ENCODE results near the gene LRP11. TPM values are rescaled to one million over a fixed set of nuclear protein-coding genes. Genes with fewer than 3 reads are reported as not detected.

Gene LRP11
- total RNA-seq, 1 donor from 2014 or later: 38.3 TPM

DNA sequence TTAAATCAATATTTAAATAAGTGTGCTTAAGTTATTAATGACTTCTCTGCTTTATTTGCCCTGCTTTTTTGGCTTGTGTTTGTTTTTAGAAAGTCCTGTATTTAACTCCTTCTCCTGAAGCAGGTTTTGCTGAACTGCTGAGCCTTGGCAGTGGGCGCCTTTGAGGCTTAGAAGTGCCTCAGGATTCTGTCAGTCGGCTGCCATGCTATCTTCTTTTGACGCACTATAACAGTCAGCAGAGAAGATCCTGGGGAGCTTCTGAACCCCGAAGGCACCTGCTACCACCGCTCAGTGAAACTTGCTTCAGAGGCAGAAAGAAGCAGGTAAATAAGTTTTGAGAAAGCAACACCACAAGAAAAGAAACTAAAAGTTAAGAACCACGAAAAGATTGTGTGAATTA lies 92.2 kb downstream of the LRP11 start:
- ATAC-seq (no peak), DNase-seq (no peak)
- no peak overlapping the region for H3K27ac ChIP-seq
- intact Hi-C loops (cut with DNase I): no loop called here
- no peaks in the 10 kb centered on the region for H3K4me1 ChIP-seq
- no peak overlapping the region for H3K4me3 ChIP-seq
- no peaks in the 10 kb centered on the region for H3K27me3 ChIP-seq (ENCODE audit: low read depth)
- TF ChIP-seq, protein P1, sequence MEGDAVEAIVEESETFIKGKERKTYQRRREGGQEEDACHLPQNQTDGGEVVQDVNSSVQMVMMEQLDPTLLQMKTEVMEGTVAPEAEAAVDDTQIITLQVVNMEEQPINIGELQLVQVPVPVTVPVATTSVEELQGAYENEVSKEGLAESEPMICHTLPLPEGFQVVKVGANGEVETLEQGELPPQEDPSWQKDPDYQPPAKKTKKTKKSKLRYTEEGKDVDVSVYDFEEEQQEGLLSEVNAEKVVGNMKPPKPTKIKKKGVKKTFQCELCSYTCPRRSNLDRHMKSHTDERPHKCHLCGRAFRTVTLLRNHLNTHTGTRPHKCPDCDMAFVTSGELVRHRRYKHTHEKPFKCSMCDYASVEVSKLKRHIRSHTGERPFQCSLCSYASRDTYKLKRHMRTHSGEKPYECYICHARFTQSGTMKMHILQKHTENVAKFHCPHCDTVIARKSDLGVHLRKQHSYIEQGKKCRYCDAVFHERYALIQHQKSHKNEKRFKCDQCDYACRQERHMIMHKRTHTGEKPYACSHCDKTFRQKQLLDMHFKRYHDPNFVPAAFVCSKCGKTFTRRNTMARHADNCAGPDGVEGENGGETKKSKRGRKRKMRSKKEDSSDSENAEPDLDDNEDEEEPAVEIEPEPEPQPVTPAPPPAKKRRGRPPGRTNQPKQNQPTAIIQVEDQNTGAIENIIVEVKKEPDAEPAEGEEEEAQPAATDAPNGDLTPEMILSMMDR (IDR thresholded peaks at IDR 0.05): no peak
- no peaks in the 10 kb centered on the region for H3K9me3 ChIP-seq
- peaks cover 53% of the 10 kb centered on the region for H3K36me3 ChIP-seq

DNA sequence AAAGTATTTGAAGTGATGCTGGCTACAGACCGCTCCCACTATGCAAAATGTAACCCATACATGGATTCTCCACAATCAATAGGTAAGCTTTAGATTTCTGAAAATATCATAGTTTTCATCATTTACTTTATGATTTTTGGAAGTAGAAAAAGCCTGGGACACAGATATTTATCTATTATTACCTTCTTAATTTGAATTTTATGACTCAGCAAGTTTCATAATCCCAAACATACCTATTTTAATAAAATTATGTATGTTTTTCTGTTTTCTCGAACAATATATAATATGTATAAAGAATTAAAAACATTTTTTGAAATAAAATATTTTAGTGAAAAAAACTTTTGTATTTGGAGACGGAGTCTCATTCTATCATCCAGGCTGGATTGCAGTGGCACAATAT lies 93.0 kb downstream of the LRP11 start:
- no peaks in the 10 kb centered on the region for H3K9me3 ChIP-seq
- TF ChIP-seq, protein P1 (IDR thresholded peaks at IDR 0.05): no peak

DNA sequence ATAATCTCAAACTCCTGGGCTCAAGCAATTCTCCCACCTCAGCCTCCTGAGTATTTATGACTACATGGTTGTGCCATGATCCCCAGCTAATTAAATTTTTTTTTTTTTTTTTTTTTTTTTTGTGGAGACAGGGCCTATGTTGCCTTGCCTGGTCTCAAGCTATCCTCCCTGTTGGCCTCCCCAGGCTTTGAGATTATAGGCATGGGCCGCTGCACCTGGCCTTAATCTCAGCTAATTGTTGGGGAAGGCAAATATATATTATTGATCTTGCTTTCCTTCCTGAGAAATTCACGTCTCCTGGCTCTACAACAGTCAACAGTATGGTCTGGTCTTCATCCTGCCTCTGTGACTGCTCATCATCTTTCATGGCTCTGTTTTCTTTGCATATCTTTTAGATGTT lies 94.5 kb downstream of the LRP11 start:
- intact Hi-C loops (cut with DNase I): no loop called here
- DNase-seq: no peak
- H3K36me3 ChIP-seq: peaks cover 39% of the 10 kb centered on the region
- H3K4me1 ChIP-seq: no peaks in the 10 kb centered on the region
- no peak overlapping the region for H3K4me3 ChIP-seq
- no peaks in the 10 kb centered on the region for H3K9me3 ChIP-seq
- no peak for ATAC-seq
- H3K27ac ChIP-seq: no peak overlapping the region
- TF ChIP-seq, protein P1 (IDR thresholded peaks at IDR 0.05): no peak
- no peaks in the 10 kb centered on the region for H3K27me3 ChIP-seq (ENCODE audit: low read depth)

More for the DNA sequence above, 93.0 kb downstream of the LRP11 start:
- DNase-seq: no peak
- Histone ChIP-seq H3K4me1 (no peaks in the 10 kb centered on the region), H3K36me3 (peaks cover 49% of the 10 kb centered on the region), H3K27ac (no peak overlapping the region), H3K4me3 (no peak overlapping the region), H3K27me3 (ENCODE audit: low read depth) (no peaks in the 10 kb centered on the region)
- ATAC-seq: no peak
- intact Hi-C loops (cut with DNase I): no loop called here

Other genes with a start within 250 kb of the LRP11 start
- 13.3 TPM for gene KATNA1, start 215.6 kb downstream of the LRP11 start, total RNA-seq
- 30.7 TPM for gene LATS1, start 146.3 kb downstream of the LRP11 start, total RNA-seq
- gene NUP43, start 117.8 kb downstream of the LRP11 start, total RNA-seq: 22.0 TPM
- 63.7 TPM for gene PCMT1, start 114.6 kb downstream of the LRP11 start, total RNA-seq
- not detected for gene RAET1E, start 33.8 kb upstream of the LRP11 start, total RNA-seq
- 0.83 TPM for gene RAET1G, start 58.8 kb upstream of the LRP11 start, total RNA-seq
- gene ULBP2, start 77.7 kb upstream of the LRP11 start, total RNA-seq: 2.2 TPM
- 2.0 TPM for gene ULBP1, start 99.6 kb upstream of the LRP11 start, total RNA-seq
- gene RAET1L, start 161.2 kb upstream of the LRP11 start, total RNA-seq: not detected
- gene ULBP3, start 204.8 kb upstream of the LRP11 start, total RNA-seq: 2.4 TPM